ENCODE measurements around the gene INTS6. TPM values are rescaled to one million over a fixed set of nuclear protein-coding genes. Genes with fewer than 3 reads are reported as not detected.
A peak's percentile ranks its signal among the peaks of the same experiment; 100 is the strongest.

Gene INTS6
- total RNA-seq, 1 donor from 2014 or later = 44.5 TPM

- H3K36me3 ChIP-seq (ENCODE audit: control insufficient read depth, insufficient read depth, low read length) = no peaks in the 10 kb centered on the region
- DNase-seq (ENCODE audit: low read depth) (peak; percentile 39), FAIRE-seq (no peak)
- H3K27me3 ChIP-seq (ENCODE audit: control insufficient read depth, insufficient read depth, low read length) = no peaks in the 10 kb centered on the region
- no peak for TF ChIP-seq CTCF (IDR thresholded peaks at IDR 0.05; ENCODE audit: insufficient read depth, low read length, severe bottlenecking)
- H3K4me3 ChIP-seq (ENCODE audit: low read depth, low read length) = no peak overlapping the region
Measured at GRCh38 chr13:51444922-51445321, 7.9 kb downstream of the INTS6 start.

- H3K4me3 ChIP-seq (ENCODE audit: low read depth, low read length) = no peak overlapping the region
- no peaks in the 10 kb centered on the region for H3K27me3 ChIP-seq (ENCODE audit: control insufficient read depth, insufficient read depth, low read length)
- no peak for TF ChIP-seq CTCF (IDR thresholded peaks at IDR 0.05; ENCODE audit: insufficient read depth, low read length, severe bottlenecking)
- DNase-seq (ENCODE audit: low read depth) (no peak), FAIRE-seq (no peak)
- H3K36me3 ChIP-seq (ENCODE audit: control insufficient read depth, insufficient read depth, low read length) = no peaks in the 10 kb centered on the region
Measured at GRCh38 chr13:51440381-51440780, 12.5 kb downstream of the INTS6 start.

GRCh38 chr13:51437550-51438127, 15.2 kb downstream of the INTS6 start:
- no peak for DNase-seq (ENCODE audit: low read depth)
- FAIRE-seq = no peak
- peaks cover 1% of the 10 kb centered on the region for H3K36me3 ChIP-seq (ENCODE audit: control insufficient read depth, insufficient read depth, low read length)
- H3K27me3 ChIP-seq (ENCODE audit: control insufficient read depth, insufficient read depth, low read length) = no peaks in the 10 kb centered on the region
- H3K4me3 ChIP-seq (ENCODE audit: low read depth, low read length) = no peak overlapping the region
- no peak for TF ChIP-seq CTCF (IDR thresholded peaks at IDR 0.05; ENCODE audit: insufficient read depth, low read length, severe bottlenecking)

GRCh38 chr13:51435002-51435578, 17.7 kb downstream of the INTS6 start:
- Histone ChIP-seq H3K4me3 (ENCODE audit: low read depth, low read length) (no peak overlapping the region), H3K27me3 (ENCODE audit: control insufficient read depth, insufficient read depth, low read length) (no peaks in the 10 kb centered on the region), H3K36me3 (ENCODE audit: control insufficient read depth, insufficient read depth, low read length) (peaks cover 1% of the 10 kb centered on the region)
- TF ChIP-seq CTCF (IDR thresholded peaks at IDR 0.05; ENCODE audit: insufficient read depth, low read length, severe bottlenecking) = peak; percentile 17
- DNase-seq (ENCODE audit: low read depth) = peak; percentile 25
- no peak for FAIRE-seq

- no peaks in the 10 kb centered on the region for H3K27me3 ChIP-seq (ENCODE audit: control insufficient read depth, insufficient read depth, low read length)
- no peak for TF ChIP-seq CTCF (IDR thresholded peaks at IDR 0.05; ENCODE audit: insufficient read depth, low read length, severe bottlenecking)
- DNase-seq (ENCODE audit: low read depth) (no peak), FAIRE-seq (no peak)
- H3K36me3 ChIP-seq (ENCODE audit: control insufficient read depth, insufficient read depth, low read length) = peaks cover 1% of the 10 kb centered on the region
- no peak overlapping the region for H3K4me3 ChIP-seq (ENCODE audit: low read depth, low read length)
Measured at GRCh38 chr13:51432576-51432975, 20.3 kb downstream of the INTS6 start.

- H3K27me3 ChIP-seq (ENCODE audit: control insufficient read depth, insufficient read depth, low read length) = no peaks in the 10 kb centered on the region
Measured at GRCh38 chr13:51426982-51427381, 25.9 kb downstream of the INTS6 start.

More at GRCh38 chr13:51426982-51427381, 25.9 kb downstream of the INTS6 start:
- H3K36me3 ChIP-seq (ENCODE audit: control insufficient read depth, insufficient read depth, low read length) = peaks cover 1% of the 10 kb centered on the region
- no peak overlapping the region for H3K4me3 ChIP-seq (ENCODE audit: low read depth, low read length)
- TF ChIP-seq CTCF (IDR thresholded peaks at IDR 0.05; ENCODE audit: insufficient read depth, low read length, severe bottlenecking) = no peak
- DNase-seq (ENCODE audit: low read depth) (no peak), FAIRE-seq (no peak)

Measured in bronchial epithelial cell (primary cell).